Hair follicular keratinocyte (primary cell): ENCODE data around the gene SLC4A5. TPM values are rescaled to one million over a fixed set of nuclear protein-coding genes. Genes with fewer than 3 reads are reported as not detected.

ENCODE experiments used
- total RNA-seq: library from RNA; depleted of rRNA; stranded (reverse); fragments of >200 nt; gene quantifications from 2 replicates; pipeline ENCODE4 v1.2.3, GENCODE V29; 2015

SLC4A5 gene, protein sequence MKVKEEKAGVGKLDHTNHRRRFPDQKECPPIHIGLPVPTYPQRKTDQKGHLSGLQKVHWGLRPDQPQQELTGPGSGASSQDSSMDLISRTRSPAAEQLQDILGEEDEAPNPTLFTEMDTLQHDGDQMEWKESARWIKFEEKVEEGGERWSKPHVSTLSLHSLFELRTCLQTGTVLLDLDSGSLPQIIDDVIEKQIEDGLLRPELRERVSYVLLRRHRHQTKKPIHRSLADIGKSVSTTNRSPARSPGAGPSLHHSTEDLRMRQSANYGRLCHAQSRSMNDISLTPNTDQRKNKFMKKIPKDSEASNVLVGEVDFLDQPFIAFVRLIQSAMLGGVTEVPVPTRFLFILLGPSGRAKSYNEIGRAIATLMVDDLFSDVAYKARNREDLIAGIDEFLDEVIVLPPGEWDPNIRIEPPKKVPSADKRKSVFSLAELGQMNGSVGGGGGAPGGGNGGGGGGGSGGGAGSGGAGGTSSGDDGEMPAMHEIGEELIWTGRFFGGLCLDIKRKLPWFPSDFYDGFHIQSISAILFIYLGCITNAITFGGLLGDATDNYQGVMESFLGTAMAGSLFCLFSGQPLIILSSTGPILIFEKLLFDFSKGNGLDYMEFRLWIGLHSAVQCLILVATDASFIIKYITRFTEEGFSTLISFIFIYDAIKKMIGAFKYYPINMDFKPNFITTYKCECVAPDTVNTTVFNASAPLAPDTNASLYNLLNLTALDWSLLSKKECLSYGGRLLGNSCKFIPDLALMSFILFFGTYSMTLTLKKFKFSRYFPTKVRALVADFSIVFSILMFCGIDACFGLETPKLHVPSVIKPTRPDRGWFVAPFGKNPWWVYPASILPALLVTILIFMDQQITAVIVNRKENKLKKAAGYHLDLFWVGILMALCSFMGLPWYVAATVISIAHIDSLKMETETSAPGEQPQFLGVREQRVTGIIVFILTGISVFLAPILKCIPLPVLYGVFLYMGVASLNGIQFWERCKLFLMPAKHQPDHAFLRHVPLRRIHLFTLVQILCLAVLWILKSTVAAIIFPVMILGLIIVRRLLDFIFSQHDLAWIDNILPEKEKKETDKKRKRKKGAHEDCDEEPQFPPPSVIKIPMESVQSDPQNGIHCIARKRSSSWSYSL
- not detected in 2 replicates for total RNA-seq

DNA sequence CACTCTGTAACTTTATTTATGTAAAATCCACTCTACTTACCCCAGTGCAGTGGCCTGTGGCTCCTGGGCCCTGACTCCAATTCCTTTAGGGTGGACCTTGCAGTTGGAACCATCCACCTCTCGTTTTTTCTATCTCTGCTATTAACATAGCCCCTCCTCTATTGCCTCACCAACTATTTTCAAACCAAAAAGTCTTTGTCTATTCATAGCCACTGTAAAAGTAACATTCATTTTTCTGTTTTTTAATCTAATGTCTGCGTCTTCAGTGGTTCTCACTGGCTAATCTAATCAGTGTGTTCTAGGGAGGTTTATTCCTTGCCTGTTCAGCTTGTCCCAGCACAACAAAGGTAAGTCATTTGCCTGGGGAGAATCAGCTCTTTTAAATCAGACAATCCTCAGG, at the start of gene SLC4A5:
SLC4A5 (minus strand) TSS at position 101 of the 400 bp plus-strand sequence. CDS start 28,393 bp downstream, outside the sequence.

DNA sequence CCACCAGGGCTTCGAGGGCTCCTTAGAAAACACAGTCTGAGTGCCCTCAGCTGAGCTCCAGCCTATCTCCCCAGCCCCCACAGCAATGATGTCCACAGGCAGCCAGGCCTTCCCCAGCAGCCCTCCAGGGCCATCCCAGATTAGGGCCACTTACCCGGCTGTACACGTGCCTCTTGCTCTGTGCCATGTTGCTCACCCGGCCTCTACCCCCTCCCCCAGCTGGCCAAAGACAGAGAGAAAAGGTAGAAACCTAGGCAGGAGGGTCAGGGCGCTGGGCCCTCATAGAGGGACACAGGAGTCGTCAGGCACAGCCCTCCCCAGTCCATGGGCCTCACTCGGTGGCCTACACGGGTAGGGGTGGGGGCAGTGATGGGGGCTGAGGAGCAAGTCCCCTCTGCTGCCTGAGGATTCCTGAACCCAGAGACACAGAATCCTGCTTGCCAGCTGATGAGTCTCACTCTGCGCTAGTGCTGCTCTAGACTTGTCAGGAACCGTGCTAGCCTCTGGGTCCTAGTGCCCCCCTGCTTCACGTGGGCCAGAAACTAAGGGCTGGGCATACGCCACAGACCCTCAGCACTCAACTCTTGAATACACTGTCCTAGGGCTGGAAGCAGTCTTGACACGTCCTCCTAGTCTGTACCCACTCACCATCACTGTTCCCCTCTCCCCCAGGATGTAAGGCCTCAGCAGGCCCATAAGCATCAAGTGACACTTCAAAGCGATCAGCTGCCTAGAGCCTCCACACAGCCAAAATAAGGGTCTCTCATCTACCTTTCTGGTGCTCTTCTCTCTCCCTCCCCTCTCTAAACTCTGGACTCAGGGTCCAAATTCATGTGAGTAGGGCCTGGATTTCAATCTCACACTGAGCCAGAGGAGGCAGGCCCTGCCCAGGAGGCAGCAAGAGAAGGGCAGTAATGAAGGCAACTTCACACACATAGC, 36.9 kb upstream of the SLC4A5 start, which contains the start of gene DCTN1:
DCTN1 (minus strand) TSS at position 461 of the 939 bp plus-strand sequence; CDS start at position 187, 274 bp downstream.

DNA sequence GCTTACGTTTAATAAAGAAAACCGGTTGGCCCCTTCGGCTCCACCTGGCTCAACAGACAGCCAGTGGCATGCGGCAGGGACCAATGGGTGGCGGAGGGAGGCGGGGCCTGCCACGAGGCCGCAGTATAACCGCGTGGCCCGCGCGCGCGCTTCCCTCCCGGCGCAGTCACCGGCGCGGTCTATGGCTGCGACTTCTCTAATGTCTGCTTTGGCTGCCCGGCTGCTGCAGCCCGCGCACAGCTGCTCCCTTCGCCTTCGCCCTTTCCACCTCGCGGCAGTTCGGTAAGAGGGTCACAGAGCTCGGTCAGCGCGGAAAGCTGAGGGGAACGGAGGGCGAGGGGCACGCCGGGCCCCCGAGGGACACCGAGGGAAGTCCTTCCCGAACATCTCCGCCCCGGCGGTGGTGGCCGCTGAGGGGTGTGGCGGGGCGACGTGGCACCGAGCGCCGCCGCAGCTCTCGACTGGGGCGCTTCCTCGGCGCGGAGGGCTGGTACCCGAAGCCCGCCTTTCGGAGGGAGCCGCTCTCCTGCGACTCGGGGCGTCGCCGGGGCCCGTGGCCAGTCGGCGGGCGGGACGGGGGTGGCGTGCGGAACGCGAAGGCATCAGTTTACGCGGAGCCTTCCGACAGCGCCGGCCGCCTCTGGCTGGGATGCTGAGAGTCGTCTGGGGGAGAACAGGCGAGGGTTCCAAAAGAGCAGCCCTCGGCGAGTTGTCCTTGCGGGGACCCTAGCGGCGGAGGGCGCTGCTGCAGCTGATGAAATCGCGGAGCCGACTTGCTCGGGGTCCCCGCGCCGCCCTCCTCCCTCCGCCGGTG, 144.5 kb downstream of the SLC4A5 start, which contains the start of gene MTHFD2:
MTHFD2 (plus strand) TSS at position 155 of the 814 bp plus-strand sequence; CDS start at position 182, 27 bp downstream.

DNA sequence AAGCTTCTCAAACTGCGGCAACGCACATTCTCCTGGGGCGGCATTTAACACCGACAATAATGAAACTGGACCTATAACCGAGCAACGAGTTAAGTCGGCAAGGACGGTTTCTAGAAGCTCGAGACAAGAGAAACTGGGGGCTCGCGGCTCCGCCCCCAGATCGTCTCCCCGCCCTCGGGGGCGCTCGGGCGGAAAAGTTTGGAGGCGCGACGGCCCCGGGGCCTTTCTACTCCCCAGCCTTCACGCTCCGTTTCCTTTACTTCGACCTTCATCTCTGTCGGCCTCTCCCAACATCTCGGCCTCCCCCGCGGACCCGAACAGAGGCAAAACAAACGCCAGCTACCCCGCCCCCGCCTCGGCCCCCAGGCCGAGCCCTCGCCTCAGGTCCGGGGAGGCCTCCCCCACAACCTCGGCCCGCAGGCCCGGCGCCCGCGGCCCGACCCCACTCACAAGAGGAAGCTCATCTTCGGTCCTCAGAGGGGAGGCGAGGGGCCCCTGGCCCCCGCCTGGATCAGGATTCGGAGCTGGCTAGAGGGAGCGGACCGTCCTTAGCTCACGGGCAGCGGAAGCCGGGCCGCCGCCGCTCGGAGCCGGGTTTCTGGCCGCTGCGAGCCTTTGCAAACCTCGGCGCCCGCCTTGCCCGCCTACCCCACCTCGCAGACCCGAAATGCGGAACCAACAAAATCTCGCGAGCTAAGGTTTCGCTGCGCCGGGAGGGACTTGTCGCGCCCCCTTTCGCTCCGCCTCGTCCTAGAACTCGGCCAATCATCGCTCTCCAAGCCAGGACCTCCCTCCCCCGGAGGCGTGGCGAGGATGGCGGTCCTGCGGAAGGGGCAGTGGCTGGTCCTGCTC, 164.8 kb downstream of the SLC4A5 start, which contains the start of gene MOB1A:
MOB1A (minus strand) TSS at position 669 of the 852 bp plus-strand sequence; CDS start at position 464, 205 bp downstream.

Other genes starting within 250 kb of the SLC4A5 start
- gene BOLA3, start 195.5 kb downstream of the SLC4A5 start, total RNA-seq, result 167 and 228 TPM in 2 replicates
- 96.1 and 111 TPM in 2 replicates for gene MOB1A, start 164.5 kb downstream of the SLC4A5 start, total RNA-seq
- 156 and 209 TPM in 2 replicates for gene MTHFD2, start 144.8 kb downstream of the SLC4A5 start, total RNA-seq
- gene DCTN1, start 36.9 kb upstream of the SLC4A5 start, total RNA-seq, result 86.5 and 118 TPM in 2 replicates
- 3.6 and 4.8 TPM in 2 replicates for gene C2orf81, start 78.2 kb upstream of the SLC4A5 start, total RNA-seq
- gene WDR54, start 78.3 kb upstream of the SLC4A5 start, total RNA-seq, result 46.2 and 64.7 TPM in 2 replicates
- 117 and 135 TPM in 2 replicates for gene RTKN, start 98.5 kb upstream of the SLC4A5 start, total RNA-seq
- gene INO80B, start 111.7 kb upstream of the SLC4A5 start, total RNA-seq, result 14.9 and 28.2 TPM in 2 replicates
- 44.0 and 71.1 TPM in 2 replicates for gene WBP1, start 115.0 kb upstream of the SLC4A5 start, total RNA-seq
- 105 and 113 TPM in 2 replicates for gene MOGS, start 122.0 kb upstream of the SLC4A5 start, total RNA-seq
- 27.6 and 72.9 TPM in 2 replicates for gene MRPL53, start 129.3 kb upstream of the SLC4A5 start, total RNA-seq
- 6.1 and 16.7 TPM in 2 replicates for gene CCDC142, start 139.6 kb upstream of the SLC4A5 start, total RNA-seq
- 15.1 and 20.1 TPM in 2 replicates for gene TTC31, start 139.7 kb upstream of the SLC4A5 start, total RNA-seq
- 0.65 and 1.2 TPM in 2 replicates for gene LBX2, start 156.2 kb upstream of the SLC4A5 start, total RNA-seq
- 21.4 and 22.4 TPM in 2 replicates for gene PCGF1, start 164.3 kb upstream of the SLC4A5 start, total RNA-seq
- 0.08 TPM in 1 of 2 replicates, not detected in the other for gene TLX2, start 171.0 kb upstream of the SLC4A5 start, total RNA-seq
- 1.9 and 4.2 TPM in 2 replicates for gene DQX1, start 182.8 kb upstream of the SLC4A5 start, total RNA-seq
- gene AUP1, start 186.3 kb upstream of the SLC4A5 start, total RNA-seq, result 107 and 116 TPM in 2 replicates
- 26.8 and 36.5 TPM in 2 replicates for gene HTRA2, start 186.5 kb upstream of the SLC4A5 start, total RNA-seq
- 1.0 and 1.6 TPM in 2 replicates for gene LOXL3, start 210.5 kb upstream of the SLC4A5 start, total RNA-seq
- gene DOK1, start 211.3 kb upstream of the SLC4A5 start, total RNA-seq, result 3.7 and 4.8 TPM in 2 replicates